PC-9 (cell line): ENCODE results near the gene ZNF578.

Source experiments
- CTCF ChIP-seq: fragments of 200-600 bp; sonication (generic); conservative IDR thresholded peaks from 2 replicates; pipeline ENCODE4 v1.6.1; 2017; ENCODE audit warnings: mixed run types, antibody characterized with exemption, mild to moderate bottlenecking, moderate library complexity
- EZH2 ChIP-seq: fragments of 200-600 bp; sonication (generic); IDR thresholded peaks from 2 replicates; pipeline ENCODE4 v1.8.0; 2017; ENCODE audit warnings: antibody characterized with exemption, low read depth

- TF ChIP-seq CTCF (no peak), EZH2 (no peak)
Observed at GRCh38 chr19:52474351-52475127, 21.2 kb downstream of the ZNF578 start.
